ENCODE data around the gene PPP2R3B.

GRCh38 chrX:351736-352135 is 35.0 kb downstream of the PPP2R3B start:
- no peak for TF ChIP-seq CTCF (IDR thresholded peaks at IDR 0.05)
- no peak for TF ChIP-seq POLR2A (IDR thresholded peaks at IDR 0.05)

Data from heart left ventricle (tissue), 13 donors.